Osteoblast (primary cell): ENCODE results near the gene MPZ. TPM values are rescaled to one million over a fixed set of nuclear protein-coding genes. Genes with fewer than 3 reads are reported as not detected.

Experiments used
- DNase-seq: peaks from one replicate; pipeline ENCODE4 v3.0.0; 2011; ENCODE audit warnings: low spot score, mixed read lengths; ENCODE audit not compliant: insufficient read length; ENCODE audit errors: missing footprints
- H2AFZ ChIP-seq: 2 replicates; pipeline ENCODE4 v1.6.0; 2011; ENCODE audit warnings: mild to moderate bottlenecking, low read length
- H3K27ac ChIP-seq: 2 replicates; pipeline ENCODE4 v1.5.1; 2011; ENCODE audit warnings: mild to moderate bottlenecking, low read depth, low read length, moderate library complexity
- H3K27me3 ChIP-seq: 2 replicates; pipeline ENCODE4 v1.6.0; 2012; ENCODE audit warnings: mild to moderate bottlenecking, control low read depth, inconsistent platforms, low read length, moderate library complexity; ENCODE audit not compliant: insufficient read depth
- H3K36me3 ChIP-seq: 2 replicates; pipeline ENCODE4 v1.5.1; 2011; ENCODE audit warnings: mild to moderate bottlenecking, low read length, control low read depth, moderate library complexity; ENCODE audit not compliant: insufficient read depth
- H3K4me1 ChIP-seq: 2 replicates; pipeline ENCODE4 v1.5.1; 2011; ENCODE audit warnings: mild to moderate bottlenecking, low read length, control low read depth, moderate library complexity; ENCODE audit not compliant: insufficient read depth
- H3K4me2 ChIP-seq: 2 replicates; pipeline ENCODE4 v1.6.0; 2011; ENCODE audit warnings: mild to moderate bottlenecking, low read length; ENCODE audit not compliant: insufficient read depth
- H3K4me3 ChIP-seq: fragments of 200-600 bp; sonication (generic); 3 replicates; pipeline ENCODE4 v1.5.1; 2012; ENCODE audit warnings: mild to moderate bottlenecking, low read length, inconsistent platforms; ENCODE audit not compliant: insufficient read depth
- H3K79me2 ChIP-seq: 2 replicates; pipeline ENCODE4 v1.6.0; 2012; ENCODE audit warnings: mild to moderate bottlenecking, low read length, control low read depth, inconsistent platforms; ENCODE audit not compliant: insufficient read depth
- H3K9me3 ChIP-seq: 2 replicates; pipeline ENCODE4 v1.5.1; 2011; ENCODE audit warnings: low read depth, low read length, control low read depth
- H4K20me1 ChIP-seq: 2 replicates; pipeline ENCODE4 v1.6.0; 2012; ENCODE audit warnings: mild to moderate bottlenecking, low read length, control low read depth; ENCODE audit not compliant: insufficient read depth
- CTCF ChIP-seq: IDR thresholded peaks from 2 replicates; pipeline ENCODE4 v1.5.1; 2011; ENCODE audit warnings: mild to moderate bottlenecking, low read depth, low read length, moderate library complexity; ENCODE audit errors: extremely low read depth
- total RNA-seq: library from RNA; depleted of rRNA; stranded (reverse); fragments of >200 nt; gene quantifications from 2 replicates; pipeline ENCODE4 v1.2.3, GENCODE V29; 2012

Gene MPZ
- total RNA-seq, 1 donor, result 2.2 TPM

GRCh38 chr1:161267321-161267720 is 42.4 kb downstream of the MPZ start:
- Histone ChIP-seq H3K4me2 (no peak overlapping the region), H3K27me3 (peaks cover 2% of the 10 kb centered on the region), H3K36me3 (no peaks in the 10 kb centered on the region), H3K4me3 (no peak overlapping the region), H3K27ac (no peak overlapping the region), H3K9me3 (no peaks in the 10 kb centered on the region), H4K20me1 (no peaks in the 10 kb centered on the region), H3K79me2 (no peaks in the 10 kb centered on the region), H2AFZ (no peak overlapping the region), H3K4me1 (peaks cover 7% of the 10 kb centered on the region)
- no peak for TF ChIP-seq CTCF
- DNase-seq, result peak; percentile 72

- TF ChIP-seq CTCF, result no peak
Measured at GRCh38 chr1:161266836-161267235, 42.9 kb downstream of the MPZ start.

GRCh38 chr1:161266202-161266601 is 43.6 kb downstream of the MPZ start:
- no peaks in the 10 kb centered on the region for H4K20me1 ChIP-seq
- no peak overlapping the region for H3K27ac ChIP-seq
- TF ChIP-seq CTCF, result no peak
- no peak overlapping the region for H2AFZ ChIP-seq
- DNase-seq, result peak; percentile 92
- H3K9me3 ChIP-seq, result no peaks in the 10 kb centered on the region
- H3K4me1 ChIP-seq, result peaks cover 7% of the 10 kb centered on the region
- H3K36me3 ChIP-seq, result no peaks in the 10 kb centered on the region
- H3K79me2 ChIP-seq, result no peaks in the 10 kb centered on the region
- H3K4me2 ChIP-seq, result no peak overlapping the region
- H3K4me3 ChIP-seq, result no peak overlapping the region
- peaks cover 10% of the 10 kb centered on the region for H3K27me3 ChIP-seq

More at GRCh38 chr1:161266836-161267235, 42.9 kb downstream of the MPZ start:
- Histone ChIP-seq H3K4me2 (no peak overlapping the region), H3K27ac (no peak overlapping the region), H3K4me1 (peaks cover 7% of the 10 kb centered on the region), H3K9me3 (no peaks in the 10 kb centered on the region), H4K20me1 (no peaks in the 10 kb centered on the region), H3K79me2 (no peaks in the 10 kb centered on the region), H3K4me3 (no peak overlapping the region), H2AFZ (no peak overlapping the region), H3K36me3 (no peaks in the 10 kb centered on the region), H3K27me3 (peaks cover 3% of the 10 kb centered on the region)
- DNase-seq, result no peak

GRCh38 chr1:161265305-161265704 is 44.5 kb downstream of the MPZ start:
- no peak overlapping the region for H2AFZ ChIP-seq
- no peaks in the 10 kb centered on the region for H3K36me3 ChIP-seq
- no peak overlapping the region for H3K4me2 ChIP-seq
- DNase-seq, result no peak
- no peaks in the 10 kb centered on the region for H4K20me1 ChIP-seq
- H3K9me3 ChIP-seq, result no peaks in the 10 kb centered on the region
- H3K27ac ChIP-seq, result no peak overlapping the region
- peaks cover 19% of the 10 kb centered on the region for H3K27me3 ChIP-seq
- H3K4me3 ChIP-seq, result no peak overlapping the region
- TF ChIP-seq CTCF, result no peak
- H3K4me1 ChIP-seq, result peaks cover 7% of the 10 kb centered on the region
- H3K79me2 ChIP-seq, result no peaks in the 10 kb centered on the region
